ENCODE data around the gene ENTREP3. TPM values are rescaled to one million over a fixed set of nuclear protein-coding genes. Genes with fewer than 3 reads are reported as not detected.

ENTREP3 gene
- total RNA-seq (10 to 100 TPM in 2 of 6 donors, 1 to 10 TPM in 4; 6.7 to 14.4 (median 8.5) TPM), polyA plus RNA-seq (10 to 100 TPM in 1 of 2 donors, 1 to 10 TPM in 1; 7.9 to 11.1 TPM)

DNA sequence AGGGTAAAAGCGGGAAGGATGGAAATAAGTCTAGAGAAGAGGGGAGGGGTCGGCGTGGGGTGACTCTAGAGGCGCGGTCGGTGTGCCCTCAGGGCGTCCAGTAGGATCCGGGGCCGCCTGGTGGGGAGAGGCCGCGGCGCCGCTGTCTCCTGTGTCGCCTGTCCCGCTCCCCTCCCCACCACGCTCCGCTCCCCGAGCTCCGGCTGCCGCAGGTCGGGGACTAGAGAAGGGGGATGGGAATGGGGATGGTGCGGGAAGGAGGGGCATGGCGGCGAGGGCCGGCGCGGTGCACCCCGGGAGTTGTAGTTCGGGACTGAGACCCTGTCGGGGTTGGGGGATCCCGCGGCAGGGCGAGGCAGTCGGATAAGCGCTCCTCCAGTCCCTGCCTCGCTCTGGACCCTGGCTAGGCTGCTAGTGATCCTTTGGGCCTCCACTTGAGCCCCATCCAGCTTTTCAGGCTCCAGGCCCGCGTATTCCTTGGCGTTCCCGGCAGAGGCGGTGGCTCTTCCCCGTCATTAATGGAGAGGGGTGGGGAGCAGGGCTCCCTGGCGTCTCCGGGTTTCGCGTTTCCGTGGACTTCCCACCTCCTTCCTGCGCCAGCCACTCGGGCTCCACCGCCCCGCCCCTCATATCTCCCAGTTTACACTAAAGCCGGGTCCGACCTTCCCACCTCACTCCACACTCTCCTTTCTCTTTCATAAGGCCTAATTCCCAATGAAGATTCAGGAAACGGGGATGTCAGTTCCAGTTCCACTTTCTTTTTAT, at the start of gene ENTREP3:
ENTREP3 (minus strand) TSS at position 241 of the 765 bp plus-strand sequence. CDS start 606 bp downstream, outside the sequence.
- Histone ChIP-seq H3K4me1 (peaks cover 0 to 14% (median 0%) of the 10 kb centered on the region in 3 donors), H3K27me3 (no peaks in the 10 kb centered on the region), H3K9me3 (no peaks in the 10 kb centered on the region), H3K4me3 (peak within 1 kb of the TSS; percentile 69 to 87 (median 78)), H3K27ac (peak within 1 kb of the TSS; percentile 73 to 91 (median 80)), H3K36me3 (no peaks in the 10 kb centered on the region)
- TF ChIP-seq, protein P1, sequence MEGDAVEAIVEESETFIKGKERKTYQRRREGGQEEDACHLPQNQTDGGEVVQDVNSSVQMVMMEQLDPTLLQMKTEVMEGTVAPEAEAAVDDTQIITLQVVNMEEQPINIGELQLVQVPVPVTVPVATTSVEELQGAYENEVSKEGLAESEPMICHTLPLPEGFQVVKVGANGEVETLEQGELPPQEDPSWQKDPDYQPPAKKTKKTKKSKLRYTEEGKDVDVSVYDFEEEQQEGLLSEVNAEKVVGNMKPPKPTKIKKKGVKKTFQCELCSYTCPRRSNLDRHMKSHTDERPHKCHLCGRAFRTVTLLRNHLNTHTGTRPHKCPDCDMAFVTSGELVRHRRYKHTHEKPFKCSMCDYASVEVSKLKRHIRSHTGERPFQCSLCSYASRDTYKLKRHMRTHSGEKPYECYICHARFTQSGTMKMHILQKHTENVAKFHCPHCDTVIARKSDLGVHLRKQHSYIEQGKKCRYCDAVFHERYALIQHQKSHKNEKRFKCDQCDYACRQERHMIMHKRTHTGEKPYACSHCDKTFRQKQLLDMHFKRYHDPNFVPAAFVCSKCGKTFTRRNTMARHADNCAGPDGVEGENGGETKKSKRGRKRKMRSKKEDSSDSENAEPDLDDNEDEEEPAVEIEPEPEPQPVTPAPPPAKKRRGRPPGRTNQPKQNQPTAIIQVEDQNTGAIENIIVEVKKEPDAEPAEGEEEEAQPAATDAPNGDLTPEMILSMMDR (IDR thresholded peaks at IDR 0.05), result no peak
- DNase-seq, result peak; percentile 80 to 93 (median 88)
- no peak for FAIRE-seq
- ATAC-seq, result peak; percentile 86 to 93 (median 91)
- 2 to 4% methylated on average over 29 to 54 of the region's 54 CpGs for WGBS, 2 donors
- intact Hi-C loops (cut with DNase I), result loop anchor here in 2 of 3 donors (10.0 kb wide), 2 partner anchors 69 to 339 kb away; partner anchors contain the start of gene RUSC1 (in 1 of the 2)

DNA sequence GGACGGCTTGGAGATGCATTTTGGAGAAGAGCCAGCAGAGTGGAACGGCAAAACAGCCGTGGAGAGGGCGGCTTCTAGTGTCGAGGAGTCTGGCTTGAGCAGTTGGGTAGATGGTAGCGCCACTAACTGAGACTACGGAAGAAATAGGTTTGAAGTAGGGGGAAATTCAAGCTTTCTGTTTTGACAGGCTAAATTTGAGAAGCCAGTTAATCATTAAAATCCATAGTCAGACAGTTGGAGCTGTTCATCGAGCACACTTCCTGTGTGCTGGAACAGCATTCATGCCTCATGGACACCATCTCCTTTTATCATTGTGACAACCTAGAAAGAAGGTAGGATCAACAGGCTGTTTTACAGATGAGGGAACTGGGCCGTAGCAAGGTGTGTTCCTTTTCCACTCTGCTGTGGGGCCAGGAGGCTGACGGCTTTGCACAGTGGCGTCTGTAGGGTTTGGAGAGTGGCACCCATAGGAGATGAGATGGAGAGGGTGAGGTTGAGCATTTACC, 49.3 kb upstream of the ENTREP3 start:
- intact Hi-C loops (cut with DNase I), result no loop called here
- WGBS, 2 donors, result 47 to 53% methylated on average over 11 of the region's 11 CpGs
- DNase-seq (no peak), FAIRE-seq (no peak), ATAC-seq (no peak)
- Histone ChIP-seq H3K4me1 (peaks cover 0 to 1% (median 0%) of the 10 kb centered on the region in 3 donors), H3K4me3 (no peak overlapping the region), H3K36me3 (no peaks in the 10 kb centered on the region), H3K27me3 (no peaks in the 10 kb centered on the region), H3K27ac (no peak overlapping the region), H3K9me3 (no peaks in the 10 kb centered on the region)
- TF ChIP-seq, protein P1 (IDR thresholded peaks at IDR 0.05), result no peak

DNA sequence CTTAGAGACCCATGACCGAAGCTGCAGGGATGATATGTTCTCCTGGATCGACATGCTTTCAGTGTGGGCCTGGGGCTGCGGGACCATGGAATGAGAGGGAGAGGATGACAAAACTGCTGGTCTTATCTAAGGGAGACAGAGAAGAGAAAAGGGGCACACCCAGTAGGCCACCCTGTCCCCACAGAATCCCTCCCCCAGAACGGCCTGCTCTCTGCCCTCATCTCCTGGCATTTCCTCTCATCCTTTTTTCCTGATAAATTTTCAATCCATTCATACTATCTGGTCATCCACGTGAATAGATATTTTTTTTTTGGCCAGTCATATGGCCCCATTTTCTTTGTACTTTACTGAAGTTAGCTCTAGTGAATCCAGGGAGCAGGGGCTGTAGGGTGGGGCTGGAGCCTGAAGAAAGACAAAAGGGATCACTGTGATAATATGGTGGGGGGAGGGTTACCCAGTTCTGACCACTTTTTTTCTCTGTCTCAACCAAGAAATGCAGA, 46.1 kb upstream of the ENTREP3 start, which contains the start of gene PKLR:
PKLR (minus strand) TSS at position 97 of the 500 bp plus-strand sequence; CDS start at position 54, 43 bp downstream.
- Histone ChIP-seq H3K4me1 (no peaks in the 10 kb centered on the region), H3K9me3 (no peaks in the 10 kb centered on the region), H3K4me3 (no peak within 1 kb of the TSS), H3K27me3 (no peaks in the 10 kb centered on the region), H3K27ac (no peak within 1 kb of the TSS), H3K36me3 (no peaks in the 10 kb centered on the region)
- ATAC-seq (no peak), FAIRE-seq (no peak), DNase-seq (no peak)
- 86 to 87% methylated on average over 5 of the region's 5 CpGs for WGBS, 2 donors
- TF ChIP-seq, protein P1 (IDR thresholded peaks at IDR 0.05), result no peak
- intact Hi-C loops (cut with DNase I), result no loop called here

DNA sequence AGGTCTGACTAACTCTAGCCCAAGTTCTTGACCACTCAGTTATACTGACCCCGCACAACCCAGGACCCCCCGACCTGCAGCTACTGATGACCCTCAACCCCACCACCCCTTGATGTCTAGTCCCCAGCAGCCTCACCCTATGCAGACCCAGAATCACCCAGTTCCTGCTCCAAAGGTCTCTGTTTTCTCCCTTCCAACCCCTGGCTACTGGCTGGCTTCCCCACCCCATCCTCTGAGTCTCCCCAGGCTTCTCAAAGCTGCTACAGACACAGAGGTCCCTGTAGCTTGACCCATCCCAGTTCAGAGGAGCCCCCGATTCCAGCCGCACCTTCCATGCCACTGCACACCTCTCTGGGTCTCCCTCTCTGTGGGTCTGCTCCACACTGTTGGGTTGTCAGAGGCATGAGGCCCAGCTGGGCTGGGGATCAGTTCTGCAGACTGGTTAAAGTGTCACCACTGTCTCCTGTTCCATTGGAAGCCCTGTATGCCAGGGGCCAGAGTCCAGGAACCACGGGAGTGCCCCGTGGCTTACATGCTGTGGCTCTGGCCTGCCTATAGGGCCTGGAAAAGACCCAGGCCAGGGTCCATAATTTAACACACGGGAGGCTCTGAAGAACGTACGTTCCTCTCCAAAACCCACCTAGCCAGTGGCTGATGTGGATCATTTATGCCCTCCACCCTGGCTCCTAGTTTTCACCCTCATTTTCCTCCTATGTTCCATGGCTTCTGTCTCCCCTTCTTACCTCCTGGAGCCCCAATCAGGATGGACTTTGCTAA, 45.5 kb upstream of the ENTREP3 start:
- Histone ChIP-seq H3K4me1 (no peaks in the 10 kb centered on the region), H3K36me3 (no peaks in the 10 kb centered on the region), H3K27me3 (no peaks in the 10 kb centered on the region), H3K27ac (no peak overlapping the region), H3K4me3 (no peak overlapping the region), H3K9me3 (no peaks in the 10 kb centered on the region)
- FAIRE-seq, result no peak
- TF ChIP-seq, protein P1 (IDR thresholded peaks at IDR 0.05), result no peak
- ATAC-seq, result no peak
- no peak for DNase-seq
- intact Hi-C loops (cut with DNase I), result no loop called here
- WGBS, 2 donors, result 68 to 82% methylated on average over 9 of the region's 9 CpGs

All from pancreas (tissue), 10 donors.